Measurements from ENCODE around the gene PLCB1.
"Not testable (repeated sequence)": the region's sequence is repeated elsewhere in the genome, so short reads cannot be mapped to it uniquely, and the experiment has no call there.

Gene PLCB1

DNA sequence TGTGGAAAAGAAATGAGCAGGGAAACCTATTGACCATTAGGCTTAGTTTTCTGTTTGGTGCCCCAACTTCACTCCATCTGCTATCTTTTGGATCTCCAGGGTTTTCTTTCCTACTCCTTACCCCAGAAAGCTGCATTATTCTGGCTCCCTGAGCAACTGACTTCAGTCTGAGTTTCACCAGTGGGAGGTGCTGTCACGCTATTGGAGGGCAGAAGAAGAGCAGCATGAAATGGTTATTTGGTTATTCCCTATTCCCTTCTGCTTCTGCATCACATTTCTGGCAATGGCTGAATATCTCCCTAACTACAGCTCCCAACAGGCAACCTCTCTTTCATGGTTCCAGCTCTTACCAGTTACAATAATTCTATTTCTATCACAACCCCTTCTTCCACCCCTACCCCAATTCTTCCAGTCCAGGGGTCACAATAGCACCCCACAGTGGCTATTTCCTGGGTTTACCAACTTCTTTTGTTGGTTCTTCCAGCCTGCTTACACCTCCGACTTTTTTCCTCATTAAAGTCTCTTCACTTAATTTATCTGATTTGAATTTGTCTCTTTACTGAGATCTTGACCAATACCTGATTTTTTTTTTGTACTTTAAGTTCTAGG lies 311.5 kb downstream of the PLCB1 start:
- no peak for DNase-seq (ENCODE audit: low read depth in 2 of 2)

DNA sequence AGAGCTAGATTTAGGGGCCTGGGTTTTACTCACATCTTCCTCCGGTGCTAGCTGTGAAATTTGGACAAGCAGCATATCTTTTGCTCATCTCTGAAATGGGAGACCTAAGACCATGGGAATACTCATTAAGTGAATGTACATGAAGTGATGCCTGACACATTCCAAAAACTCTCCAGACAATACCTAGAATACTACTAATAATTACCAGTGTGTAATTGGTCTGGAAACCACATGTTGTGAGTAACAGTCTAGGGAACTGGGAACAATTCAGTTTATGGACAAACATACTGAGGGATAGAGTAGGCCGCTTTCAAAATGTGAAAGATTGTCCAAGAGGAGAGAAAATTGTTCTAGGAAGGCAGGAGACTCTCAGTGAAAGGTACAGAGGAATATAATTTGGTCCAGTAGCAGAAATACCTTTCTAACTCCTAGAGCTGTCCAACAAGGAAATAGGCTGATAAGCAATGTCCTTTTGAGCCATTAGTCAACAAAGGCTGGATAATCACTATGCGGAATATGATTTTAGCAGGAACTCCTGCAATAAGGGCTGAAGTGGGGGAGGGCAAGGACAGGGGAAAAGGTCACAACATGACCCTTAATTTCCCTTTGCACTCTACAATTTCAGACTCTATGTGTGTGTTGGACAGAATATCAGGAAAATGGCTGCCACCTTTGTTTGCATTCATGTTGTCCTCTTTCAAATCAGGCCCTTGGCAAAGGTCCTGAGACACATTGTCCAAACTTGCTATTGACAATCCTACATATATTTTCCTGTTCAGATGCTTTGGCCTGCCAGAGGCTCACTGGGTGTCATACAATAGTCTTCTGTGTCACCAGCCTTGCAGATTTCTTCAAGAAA lies 315.4 kb downstream of the PLCB1 start:
- no peak for DNase-seq (ENCODE audit: low read depth in 2 of 2)

DNA sequence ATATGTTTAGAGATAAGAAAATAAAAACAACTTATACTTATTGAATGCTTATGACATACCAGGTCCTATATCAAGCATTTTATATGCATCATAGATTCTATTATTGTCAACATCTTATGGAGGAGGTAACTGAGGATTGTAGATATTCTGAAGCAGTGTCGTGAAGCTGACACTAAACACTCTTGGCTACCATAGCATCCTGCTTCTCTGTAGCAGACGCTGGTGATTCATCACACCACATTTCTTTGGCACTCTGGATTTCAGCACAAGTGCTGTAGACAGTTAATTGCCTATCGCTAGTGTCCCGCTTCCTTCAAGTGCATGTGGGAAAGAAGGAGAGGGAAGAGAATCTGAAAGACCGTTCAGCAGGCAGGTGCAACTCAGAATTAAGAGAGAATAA lies 317.1 kb downstream of the PLCB1 start:
- no peak for DNase-seq (ENCODE audit: low read depth in 2 of 2)

DNA sequence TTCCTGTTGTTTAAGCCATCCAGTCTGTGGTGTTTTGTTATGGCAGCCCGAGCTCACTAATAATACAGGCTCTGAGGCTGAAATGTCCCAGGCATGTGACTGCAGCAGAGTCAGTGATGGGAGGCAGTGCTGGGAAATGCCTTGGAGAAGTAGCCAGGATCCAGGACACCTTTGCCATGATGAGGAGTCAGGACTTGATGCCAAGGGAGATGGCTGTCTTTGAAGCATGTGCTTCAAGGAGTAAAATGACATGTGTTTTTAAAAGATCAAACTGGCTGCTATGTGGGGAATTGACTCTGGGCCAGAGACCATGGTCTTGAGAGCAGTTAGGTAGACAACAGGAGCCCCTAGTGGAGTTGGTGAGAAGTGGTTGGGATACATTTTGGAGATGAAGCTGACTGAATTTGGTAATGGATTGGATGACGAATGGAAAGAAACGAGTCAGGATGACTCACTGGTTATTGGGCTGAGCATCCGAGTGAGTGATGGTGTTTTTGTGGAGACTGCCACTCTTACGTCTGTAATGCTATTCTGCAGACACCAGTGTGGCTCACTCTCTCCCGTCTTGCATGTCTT lies 322.2 kb downstream of the PLCB1 start:
- DNase-seq (ENCODE audit: low read depth in 2 of 2), result no peak

DNA sequence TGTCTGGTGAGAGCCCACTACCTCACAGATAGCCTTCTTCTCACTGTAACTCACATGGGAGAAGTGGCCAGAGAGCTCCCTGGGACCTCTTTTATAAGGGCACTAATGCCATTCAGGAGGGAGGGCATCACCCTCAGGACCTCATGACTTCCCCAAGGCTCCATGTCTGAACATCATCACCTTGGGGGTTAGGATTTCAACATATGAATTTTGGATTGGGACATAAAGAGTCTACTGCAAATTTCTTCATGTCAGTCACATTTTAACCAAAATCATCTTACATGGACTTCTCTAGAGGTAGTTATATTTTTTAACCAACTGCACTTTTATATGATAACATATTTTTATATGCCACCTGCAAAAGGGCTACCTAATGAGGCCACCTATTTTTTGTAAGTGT lies 324.7 kb downstream of the PLCB1 start:
- DNase-seq (ENCODE audit: low read depth in 2 of 2), result no peak

DNA sequence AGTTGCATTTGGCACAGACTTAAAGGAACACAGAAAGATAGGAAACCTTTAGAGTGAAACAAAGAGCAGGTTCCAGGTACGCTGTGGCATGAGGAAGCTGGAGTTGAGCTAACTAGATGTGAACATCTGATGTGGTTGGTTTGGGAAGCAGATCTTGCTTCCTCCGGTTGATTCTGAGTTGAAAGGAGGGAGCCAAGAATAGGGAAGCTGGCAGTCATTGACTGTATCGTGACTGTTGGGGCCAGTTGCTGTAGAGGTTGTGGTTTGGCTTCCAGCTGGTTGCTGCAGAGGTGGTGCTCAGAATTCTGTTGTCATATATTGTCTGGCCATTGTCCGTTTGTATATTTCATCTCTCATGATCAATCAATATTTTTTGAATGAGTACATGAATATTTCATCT lies 325.9 kb downstream of the PLCB1 start:
- no peak for DNase-seq (ENCODE audit: low read depth in 2 of 2)

DNA sequence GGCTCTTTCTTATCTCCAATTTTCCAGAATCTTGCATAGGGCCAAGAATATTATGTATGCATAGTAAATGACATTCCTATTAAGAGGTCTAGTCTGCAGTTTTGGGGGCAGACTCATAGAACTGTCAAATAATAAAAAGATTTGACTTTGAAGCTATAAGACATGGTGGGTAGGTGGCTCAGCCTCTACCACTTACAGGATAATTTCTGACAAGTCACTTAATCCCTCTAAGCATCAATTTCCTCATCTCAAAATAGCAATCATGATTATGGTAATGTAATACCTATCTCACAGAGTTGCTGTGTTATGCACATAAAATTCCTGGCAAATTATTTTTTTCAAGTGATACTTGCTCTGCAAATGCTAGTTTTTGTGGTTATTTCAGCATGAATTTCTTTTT lies 329.1 kb downstream of the PLCB1 start:
- no peak for DNase-seq (ENCODE audit: low read depth in 2 of 2)

DNA sequence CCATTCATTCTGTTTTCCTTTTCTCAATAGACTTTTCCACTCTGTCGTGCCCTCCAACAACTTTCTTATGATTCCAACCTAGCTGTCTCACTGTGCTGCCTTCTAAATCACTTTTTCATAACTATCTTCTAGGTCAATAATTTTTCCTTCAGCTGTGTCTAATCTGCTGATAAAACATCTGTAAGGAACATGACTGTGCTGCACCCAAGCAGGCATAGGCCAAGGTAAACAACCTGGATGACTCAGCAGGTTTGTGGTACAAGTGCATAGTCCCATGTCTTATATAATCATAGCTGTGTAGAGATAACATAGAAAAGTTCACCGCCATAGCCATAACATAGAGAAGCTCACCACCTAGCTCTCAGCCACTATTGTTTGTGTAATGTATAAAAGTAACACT lies 332.3 kb downstream of the PLCB1 start:
- DNase-seq (ENCODE audit: low read depth in 2 of 2), result no peak

DNA sequence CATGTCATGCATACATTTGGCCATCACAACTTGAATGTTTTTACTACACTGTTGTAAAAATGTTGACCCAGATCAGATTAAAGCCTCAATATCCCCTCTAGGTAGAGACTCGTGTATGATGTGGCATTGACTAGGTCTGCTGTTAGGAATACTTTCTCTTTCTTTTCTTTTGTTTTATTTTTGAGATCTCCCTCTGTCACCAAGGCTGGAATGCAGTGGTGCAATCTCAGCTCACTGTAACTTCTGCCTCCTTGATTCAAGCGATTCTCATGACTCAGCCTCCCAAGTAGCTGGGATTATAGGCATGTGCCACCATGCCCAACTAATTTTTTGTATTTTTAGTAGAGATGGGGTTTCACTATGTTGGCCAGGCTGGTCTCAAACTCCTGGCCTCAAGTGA lies 334.7 kb downstream of the PLCB1 start:
- not testable (repeated sequence) for DNase-seq (ENCODE audit: low read depth in 2 of 2)

DNA sequence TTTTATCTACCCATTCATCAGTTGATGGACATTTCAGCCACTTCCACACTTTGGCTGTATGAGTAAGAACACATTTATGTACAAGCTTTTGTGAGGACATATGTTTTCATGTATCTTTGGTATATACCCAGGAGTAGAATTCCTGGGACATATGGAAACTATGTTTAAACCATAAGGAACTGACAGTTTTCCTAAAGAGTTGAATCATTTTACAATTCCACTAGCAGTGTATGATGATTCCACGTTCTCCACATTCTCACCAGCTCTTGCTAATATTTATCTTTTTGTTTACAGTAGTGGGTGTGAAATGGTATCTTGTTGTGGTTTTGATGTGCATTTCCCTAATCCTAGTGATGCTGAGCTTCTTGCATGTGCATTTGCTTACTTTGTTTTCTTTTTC lies 338.1 kb downstream of the PLCB1 start:
- no peak for DNase-seq (ENCODE audit: low read depth in 2 of 2)

DNA sequence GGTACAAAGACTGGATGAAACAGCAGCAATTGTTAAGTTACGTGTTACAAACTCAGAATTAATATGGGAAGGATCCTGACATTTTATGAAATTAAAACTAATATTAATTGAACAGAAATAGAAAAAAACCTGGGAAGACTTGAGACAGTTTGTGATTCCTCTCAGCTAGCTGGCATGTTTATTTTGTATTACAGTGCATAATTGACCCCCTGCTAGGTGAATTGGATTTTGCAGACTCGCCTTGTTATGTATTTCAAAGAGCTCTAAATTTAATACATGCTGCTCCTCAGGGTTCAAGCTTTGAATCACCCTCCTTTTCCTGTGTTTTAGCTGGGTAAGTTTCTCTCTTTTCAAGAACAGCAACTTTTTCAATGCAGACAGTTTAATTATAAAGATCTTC lies 339.4 kb downstream of the PLCB1 start:
- DNase-seq (ENCODE audit: low read depth in 2 of 2), result no peak

DNA sequence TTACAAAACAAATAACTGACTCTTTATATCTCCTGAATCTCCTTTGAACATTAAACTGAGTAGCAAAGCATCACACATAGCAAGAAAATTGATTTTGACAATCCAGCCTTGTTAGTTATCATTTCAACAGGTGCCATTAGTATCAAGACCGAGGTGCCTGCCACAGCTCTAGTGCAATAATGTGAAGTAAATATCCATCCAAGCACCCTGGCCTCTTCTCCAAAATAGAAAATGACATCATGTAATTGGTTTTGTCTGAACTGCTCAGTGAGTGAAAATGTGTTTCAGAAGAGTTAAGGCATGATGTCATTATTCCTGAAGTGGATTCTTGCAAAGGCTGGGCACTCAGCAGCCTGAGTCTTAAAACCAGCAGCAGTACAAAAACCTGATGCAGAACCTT lies 341.4 kb downstream of the PLCB1 start:
- no peak for DNase-seq (ENCODE audit: low read depth in 2 of 2)

DNA sequence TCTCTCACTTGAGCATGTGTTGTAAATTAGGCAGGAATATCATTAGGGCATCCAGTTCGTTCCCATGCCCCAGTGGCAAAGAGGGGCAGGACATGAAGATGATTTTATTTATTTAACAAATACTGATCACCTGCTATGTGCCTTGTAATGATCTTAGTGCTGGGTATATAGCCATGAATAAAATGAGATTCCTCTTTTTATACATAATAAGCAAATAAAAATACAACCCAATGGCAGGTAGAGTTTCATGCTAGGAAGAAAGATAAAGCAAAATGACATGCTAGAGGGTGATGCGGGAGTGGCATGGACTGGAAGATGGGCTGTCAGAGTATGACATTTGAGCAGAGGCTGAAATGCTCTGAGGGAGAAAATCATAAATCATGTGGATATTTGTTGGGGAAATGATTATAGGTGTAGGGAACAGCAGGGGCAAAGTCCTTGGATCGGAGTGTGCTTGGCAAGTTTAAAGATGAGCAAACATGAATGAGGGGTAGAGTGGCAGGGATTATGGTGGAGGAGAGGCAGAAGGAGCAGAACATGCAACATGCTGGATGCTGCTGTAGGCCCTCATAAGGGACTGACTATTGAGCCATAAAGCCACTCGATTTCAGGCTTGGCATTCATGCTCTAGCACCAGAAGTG lies 342.1 kb downstream of the PLCB1 start:
- DNase-seq (ENCODE audit: low read depth in 2 of 2), result no peak

DNA sequence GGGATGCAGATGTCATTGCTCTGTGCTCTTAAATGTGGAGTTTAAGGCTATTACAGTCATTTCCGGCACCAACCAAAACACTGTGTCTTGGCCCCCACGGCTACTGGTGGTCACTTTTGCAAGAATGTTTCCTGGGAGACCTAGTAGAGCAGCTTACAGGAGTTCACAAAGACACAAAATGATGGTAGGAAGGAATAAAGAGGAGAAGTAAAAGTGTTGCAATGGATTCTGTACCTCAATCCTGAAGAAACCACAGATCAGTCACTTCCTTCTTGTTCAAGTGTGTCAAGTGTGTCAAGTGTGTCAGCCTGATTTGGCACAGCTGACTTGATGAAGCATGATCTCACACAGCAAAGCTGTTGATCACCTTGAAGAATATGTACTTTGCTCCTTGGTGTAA lies 344.0 kb downstream of the PLCB1 start:
- DNase-seq (ENCODE audit: low read depth in 2 of 2), result no peak

DNA sequence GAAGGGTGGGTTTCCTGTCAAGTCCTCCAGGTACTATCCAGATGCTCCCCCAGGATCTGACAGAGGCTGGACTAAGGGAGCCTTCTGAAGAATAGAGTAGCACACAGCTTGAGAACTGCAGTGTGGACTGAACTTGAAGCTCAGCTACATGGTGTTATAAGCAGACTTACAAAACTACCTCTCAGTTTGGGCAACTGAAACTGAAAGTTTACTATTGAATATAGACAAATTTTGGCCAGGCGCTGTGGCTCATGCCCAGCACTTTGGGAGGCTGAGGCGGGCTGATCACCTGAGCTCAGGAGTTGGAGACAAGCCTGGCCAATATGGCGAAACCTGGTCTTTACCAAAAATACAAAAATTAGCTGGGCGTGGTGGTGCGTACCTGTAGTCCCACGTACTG lies 348.5 kb downstream of the PLCB1 start:
- DNase-seq (ENCODE audit: low read depth in 2 of 2), result no peak

DNA sequence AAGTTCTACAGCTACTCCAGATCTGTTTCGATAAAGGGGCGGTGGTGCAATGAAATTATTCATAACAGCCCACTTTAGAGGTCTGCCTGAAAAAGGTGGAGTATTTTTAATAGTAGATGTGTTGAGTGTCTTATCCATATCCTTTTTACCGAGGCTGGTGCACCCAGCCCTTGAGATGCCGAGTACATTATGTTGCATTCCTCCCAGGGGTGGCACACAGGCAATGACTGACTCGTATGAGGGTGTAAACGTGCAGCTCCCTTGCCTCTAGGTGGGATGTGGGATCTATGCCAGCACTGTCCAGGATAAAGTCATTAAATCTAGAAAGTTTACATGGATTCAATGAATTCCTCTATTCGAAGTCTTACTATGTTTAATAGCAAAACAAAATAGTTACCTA lies 355.6 kb downstream of the PLCB1 start:
- DNase-seq (ENCODE audit: low read depth in 2 of 2), result no peak

DNA sequence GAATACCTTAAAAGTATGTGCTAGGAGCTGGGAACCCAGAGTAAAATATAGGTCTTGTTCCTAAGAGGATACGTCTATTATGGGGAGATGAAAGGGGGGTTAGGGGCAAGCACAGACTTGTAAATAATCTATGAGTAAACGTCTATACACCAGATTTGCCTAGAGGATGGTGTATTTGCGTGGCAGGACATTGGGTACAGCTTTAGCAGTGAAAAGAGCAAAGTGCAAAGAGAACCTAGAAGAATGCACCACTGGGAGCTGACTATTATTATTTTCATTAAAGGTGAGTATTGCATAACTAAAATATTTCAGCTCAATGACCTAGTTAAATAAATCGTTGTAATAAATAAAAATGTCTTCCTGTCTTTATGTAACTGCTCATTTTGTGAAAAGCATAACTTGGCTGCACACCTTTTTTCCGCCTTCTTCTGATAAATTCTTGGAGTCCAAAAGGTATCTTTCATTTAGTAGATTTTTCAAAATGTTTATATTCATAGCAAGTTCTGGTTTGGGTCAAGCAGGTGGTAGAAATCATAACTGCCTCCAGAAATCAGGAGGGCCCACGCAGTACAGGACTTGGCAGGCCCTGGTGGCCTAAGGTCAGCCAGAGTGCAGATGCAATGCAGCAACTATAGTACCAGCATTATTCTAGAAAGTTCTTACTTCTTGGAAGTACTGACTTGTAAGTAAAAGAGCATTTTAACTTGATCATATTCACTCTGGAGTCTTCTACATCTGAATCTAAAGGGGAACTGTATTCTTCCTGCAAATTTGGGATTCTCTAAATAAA lies 357.2 kb downstream of the PLCB1 start:
- no peak for DNase-seq (ENCODE audit: low read depth in 2 of 2)

DNA sequence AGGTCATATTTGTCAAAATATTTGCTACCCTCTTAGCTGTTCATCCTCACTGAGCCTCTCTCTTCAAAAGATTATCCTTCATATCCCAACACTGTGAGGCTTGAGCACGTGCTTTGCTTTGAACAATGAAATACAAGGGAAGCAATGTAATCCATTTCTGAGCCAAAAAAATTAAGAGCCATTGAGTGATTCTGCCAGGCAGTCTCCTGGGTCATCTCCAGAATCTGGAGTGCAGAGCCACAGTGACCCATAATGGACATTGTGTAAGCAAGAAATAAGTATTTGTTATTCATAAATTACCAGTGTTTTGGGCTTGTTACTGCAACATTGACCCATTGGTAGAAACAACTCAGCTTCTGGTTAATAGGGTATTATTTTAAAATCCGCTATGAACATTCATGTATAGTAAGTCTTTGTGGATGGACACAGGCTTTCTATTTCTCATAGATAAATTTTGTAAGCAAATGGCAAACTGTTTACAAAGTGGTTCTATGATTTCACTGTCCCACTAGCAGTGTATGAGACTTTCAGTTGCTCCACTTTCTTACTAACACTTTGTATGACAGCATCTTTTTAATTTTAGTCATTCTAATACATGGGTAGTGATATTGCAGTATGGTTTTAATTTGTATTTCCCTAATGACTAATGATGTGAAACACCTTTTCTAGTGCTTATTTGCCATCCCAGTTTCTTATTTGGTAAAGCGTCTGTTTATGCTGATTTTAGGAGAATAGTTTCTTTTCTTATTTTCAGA lies 358.2 kb downstream of the PLCB1 start:
- no peak for DNase-seq (ENCODE audit: low read depth in 2 of 2)

DNA sequence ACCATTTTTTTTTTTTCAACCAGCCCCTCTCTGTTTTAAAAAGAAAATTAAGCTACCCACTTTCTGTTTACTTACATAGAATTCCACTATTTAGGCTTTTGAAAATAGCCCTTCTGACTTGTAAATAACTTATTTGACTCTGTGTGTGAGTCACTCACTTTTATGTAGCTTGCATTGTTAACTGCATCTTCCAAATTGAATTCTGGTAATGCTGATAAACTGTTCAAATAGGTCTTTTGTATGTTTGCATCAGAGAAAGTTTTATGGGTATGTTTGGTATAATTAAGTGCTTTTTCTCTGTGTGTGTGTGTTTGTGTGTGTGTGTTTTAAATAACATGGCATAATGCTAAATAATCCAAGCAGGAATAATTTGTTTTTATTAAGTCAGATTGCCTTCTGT lies 360.1 kb downstream of the PLCB1 start:
- DNase-seq (ENCODE audit: low read depth in 2 of 2), result no peak

DNA sequence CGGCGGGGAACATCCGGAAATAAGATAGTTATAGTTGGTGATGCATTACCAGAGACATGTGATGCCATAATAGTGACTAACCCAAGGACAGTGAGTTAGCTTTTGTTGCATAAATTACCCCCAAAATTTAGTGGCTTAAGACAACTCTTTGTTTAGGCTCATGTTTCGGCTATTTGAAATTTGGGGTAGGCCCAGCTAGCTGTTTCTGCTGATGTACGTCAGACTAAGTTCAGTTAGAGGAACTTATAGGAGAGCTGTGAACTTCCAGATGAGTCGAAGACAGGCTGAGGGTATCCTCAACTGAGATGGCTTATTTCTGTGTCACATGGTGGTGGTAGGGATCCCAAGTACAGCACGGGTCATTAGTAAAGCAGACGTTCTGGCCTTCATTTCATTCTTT lies 366.5 kb downstream of the PLCB1 start:
- no peak for DNase-seq (ENCODE audit: low read depth in 2 of 2)

DNA sequence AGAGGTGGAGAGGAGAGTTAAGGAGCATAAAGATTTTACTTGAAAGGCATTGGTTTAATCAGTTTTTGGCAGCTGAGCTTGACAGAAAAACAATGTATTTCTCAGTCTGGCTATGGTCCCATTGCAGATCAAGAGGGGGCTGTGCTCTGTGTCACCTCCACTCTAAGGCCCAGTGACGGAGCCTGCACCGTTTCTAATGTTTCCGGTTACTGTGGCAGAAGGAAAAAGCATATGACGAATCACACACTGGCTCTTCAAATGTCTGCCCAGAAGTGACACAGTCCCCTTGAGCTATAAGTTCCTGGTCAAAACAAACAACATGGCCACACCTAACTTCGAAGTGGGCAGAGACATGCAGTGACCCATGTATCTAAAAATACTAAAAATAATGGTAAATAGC lies 372.0 kb downstream of the PLCB1 start:
- DNase-seq (ENCODE audit: low read depth in 2 of 2), result no peak

Data from stimulated activated CD8-positive, alpha-beta memory T cell treated with anti-CD3 and anti-CD28 coated beads, Interleukin-2, amount 100 ng/mL, for 1 hour (primary cell).